Measurements from ENCODE around the gene SLC49A3.
"Not testable (repeated sequence)": the region's sequence is repeated elsewhere in the genome, so short reads cannot be mapped to it uniquely, and the experiment has no call there.

DNA sequence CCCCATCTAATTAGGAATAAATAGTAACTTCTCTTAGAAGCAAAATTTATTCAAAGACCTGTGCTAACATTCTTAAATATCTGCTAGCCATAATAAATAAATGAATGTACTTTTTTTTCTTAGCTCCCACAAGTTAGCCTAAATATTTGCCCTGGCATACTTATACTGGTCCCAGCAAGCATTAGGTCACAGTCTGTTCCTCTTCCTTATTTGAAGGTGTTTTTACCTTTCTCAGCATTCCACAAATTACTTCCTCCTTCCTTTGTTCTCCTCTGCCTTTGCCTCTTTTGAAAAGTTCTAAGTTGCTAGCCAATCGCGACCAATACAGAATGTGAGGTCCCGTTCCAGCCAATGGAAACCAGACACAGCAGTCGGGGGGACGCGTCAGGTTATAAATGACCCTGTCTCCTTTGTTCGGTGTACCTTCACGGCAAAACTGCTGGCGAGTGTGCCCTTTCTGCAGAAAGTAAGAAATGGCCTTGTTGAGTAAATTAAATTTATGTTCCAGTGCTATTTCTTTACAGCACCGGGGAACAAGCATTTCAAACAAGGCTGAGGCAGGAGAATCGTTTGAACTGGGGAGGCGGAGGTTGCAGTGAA, 5.5 kb upstream of the SLC49A3 start:
- not testable (repeated sequence) for TF ChIP-seq CTCF (conservative IDR thresholded peaks at IDR 0.05; ENCODE audit: low read length); EZH2phosphoT487 (IDR thresholded peaks at IDR 0.05; ENCODE audit: borderline replicate concordance)
